ENCODE data around the gene NAALADL2. TPM values are rescaled to one million over a fixed set of nuclear protein-coding genes. Genes with fewer than 3 reads are reported as not detected.
"Not testable (repeated sequence)": the region's sequence is repeated elsewhere in the genome, so short reads cannot be mapped to it uniquely, and the experiment has no call there.

Gene NAALADL2
- polyA plus RNA-seq, 3 donors = not detected

DNA sequence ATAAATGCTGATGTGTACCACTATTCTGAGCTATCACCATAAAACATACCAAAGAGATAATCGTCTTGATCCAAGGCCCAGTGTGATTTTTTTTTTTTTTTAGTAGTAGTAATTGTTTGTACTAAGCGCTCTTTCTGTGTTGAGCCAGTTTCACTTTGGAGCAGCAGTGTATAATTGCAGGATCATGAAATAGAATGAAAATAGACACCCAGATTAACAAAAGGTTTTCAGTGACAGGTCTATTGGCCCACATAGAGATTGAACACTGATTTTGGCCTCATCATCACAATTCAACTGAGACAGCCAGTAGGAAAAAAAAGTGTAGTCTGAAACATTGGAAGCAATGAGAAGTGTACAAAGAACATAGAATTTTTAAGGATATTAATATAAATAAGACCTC, 749.8 kb downstream of the NAALADL2 start:
- peaks cover 0 to 9% (median under 1%) of the 10 kb centered on the region in 7 donors for H3K9me3 Mint-ChIP-seq
- TF ChIP-seq, protein P1, sequence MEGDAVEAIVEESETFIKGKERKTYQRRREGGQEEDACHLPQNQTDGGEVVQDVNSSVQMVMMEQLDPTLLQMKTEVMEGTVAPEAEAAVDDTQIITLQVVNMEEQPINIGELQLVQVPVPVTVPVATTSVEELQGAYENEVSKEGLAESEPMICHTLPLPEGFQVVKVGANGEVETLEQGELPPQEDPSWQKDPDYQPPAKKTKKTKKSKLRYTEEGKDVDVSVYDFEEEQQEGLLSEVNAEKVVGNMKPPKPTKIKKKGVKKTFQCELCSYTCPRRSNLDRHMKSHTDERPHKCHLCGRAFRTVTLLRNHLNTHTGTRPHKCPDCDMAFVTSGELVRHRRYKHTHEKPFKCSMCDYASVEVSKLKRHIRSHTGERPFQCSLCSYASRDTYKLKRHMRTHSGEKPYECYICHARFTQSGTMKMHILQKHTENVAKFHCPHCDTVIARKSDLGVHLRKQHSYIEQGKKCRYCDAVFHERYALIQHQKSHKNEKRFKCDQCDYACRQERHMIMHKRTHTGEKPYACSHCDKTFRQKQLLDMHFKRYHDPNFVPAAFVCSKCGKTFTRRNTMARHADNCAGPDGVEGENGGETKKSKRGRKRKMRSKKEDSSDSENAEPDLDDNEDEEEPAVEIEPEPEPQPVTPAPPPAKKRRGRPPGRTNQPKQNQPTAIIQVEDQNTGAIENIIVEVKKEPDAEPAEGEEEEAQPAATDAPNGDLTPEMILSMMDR (IDR thresholded peaks at IDR 0.05) = no peak
- H4K20me1 ChIP-seq (ENCODE audit: insufficient read depth, low read length) = no peaks in the 10 kb centered on the region
- H3K4me3 ChIP-seq (replicated peaks in 1 of 3; ENCODE audit: low read depth in 2 of 3, low read length in 3 of 3) = no peak overlapping the region
- H3K9me3 ChIP-seq (replicated peaks in 1 of 2; ENCODE audit: control insufficient read depth in 1 of 2, insufficient read depth in 1 of 2, low read length in 2 of 2) = peaks cover 0 to 6% of the 10 kb centered on the region in 2 donors
- no CpG with 5 or more reads among the region's 2 CpGs for whole genome bisulfite sequencing (ENCODE audit: insufficient coverage)
- no peak overlapping the region for H3K9ac ChIP-seq (ENCODE audit: insufficient read depth, low read length, poor library complexity, severe bottlenecking)
- H3K4me1 Mint-ChIP-seq = no peaks in the 10 kb centered on the region
- H3K79me2 ChIP-seq (ENCODE audit: insufficient read depth, low read length) = no peaks in the 10 kb centered on the region
- H3K27me3 ChIP-seq (ENCODE audit: control insufficient read depth in 2 of 2, insufficient read depth in 2 of 2, low read length in 2 of 2) = no peaks in the 10 kb centered on the region
- DNase-seq = no peak
- H2AFZ ChIP-seq (ENCODE audit: insufficient read depth, low read depth, low read length, poor library complexity, severe bottlenecking) = no peak overlapping the region
- H3K4me1 ChIP-seq (ENCODE audit: control insufficient read depth in 1 of 2, insufficient read depth in 2 of 2, low read length in 2 of 2) = no peaks in the 10 kb centered on the region
- no peaks in the 10 kb centered on the region for H3K36me3 Mint-ChIP-seq
- H3K27ac ChIP-seq (ENCODE audit: low read depth in 1 of 2, low read length in 2 of 2) = no peak overlapping the region
- H3K4me3 Mint-ChIP-seq = no peak overlapping the region
- no peaks in the 10 kb centered on the region for H3K36me3 ChIP-seq (replicated peaks in 1 of 2; ENCODE audit: control insufficient read depth in 1 of 2, insufficient read depth in 2 of 2, low read length in 2 of 2)
- no peak overlapping the region for H3K27ac Mint-ChIP-seq
- H3K4me2 ChIP-seq (replicated peaks; ENCODE audit: extremely low read depth, low read length, poor library complexity, severe bottlenecking) = no peak overlapping the region
- H3K27me3 Mint-ChIP-seq (ENCODE audit: low read depth in 3 of 3) = no peaks in the 10 kb centered on the region
- intact Hi-C loops (cut with micrococcal nuclease) = no loop called here

GRCh38 chr3:175612487-175613196, 753.5 kb downstream of the NAALADL2 start:
- TF ChIP-seq, protein P1 (IDR thresholded peaks at IDR 0.05) = no peak
- Histone ChIP-seq H3K9me3 (replicated peaks in 1 of 2; ENCODE audit: control insufficient read depth in 1 of 2, insufficient read depth in 1 of 2, low read length in 2 of 2) (peaks cover 0 to 14% of the 10 kb centered on the region in 2 donors), H3K4me2 (replicated peaks; ENCODE audit: extremely low read depth, low read length, poor library complexity, severe bottlenecking) (no peak overlapping the region), H3K79me2 (ENCODE audit: insufficient read depth, low read length) (no peaks in the 10 kb centered on the region), H3K4me1 (ENCODE audit: control insufficient read depth in 1 of 2, insufficient read depth in 2 of 2, low read length in 2 of 2) (no peaks in the 10 kb centered on the region), H2AFZ (ENCODE audit: insufficient read depth, low read depth, low read length, poor library complexity, severe bottlenecking) (no peak overlapping the region), H4K20me1 (ENCODE audit: insufficient read depth, low read length) (no peaks in the 10 kb centered on the region), H3K27me3 (ENCODE audit: control insufficient read depth in 2 of 2, insufficient read depth in 2 of 2, low read length in 2 of 2) (no peaks in the 10 kb centered on the region), H3K27ac (ENCODE audit: low read depth in 1 of 2, low read length in 2 of 2) (no peak overlapping the region), H3K9ac (ENCODE audit: insufficient read depth, low read length, poor library complexity, severe bottlenecking) (no peak overlapping the region), H3K36me3 (replicated peaks in 1 of 2; ENCODE audit: control insufficient read depth in 1 of 2, insufficient read depth in 2 of 2, low read length in 2 of 2) (no peaks in the 10 kb centered on the region), H3K4me3 (replicated peaks in 1 of 3; ENCODE audit: low read depth in 2 of 3, low read length in 3 of 3) (no peak overlapping the region)
- Mint-ChIP-seq H3K27ac (no peak overlapping the region), H3K27me3 (ENCODE audit: low read depth in 3 of 3) (no peaks in the 10 kb centered on the region), H3K4me1 (no peaks in the 10 kb centered on the region), H3K4me3 (no peak overlapping the region), H3K9me3 (peaks cover 2 to 8% (median 4%) of the 10 kb centered on the region in 7 donors), H3K36me3 (no peaks in the 10 kb centered on the region)
- WGBS (ENCODE audit: insufficient coverage) = 100% methylated on average over 1 of the region's 6 CpGs
- no peak for DNase-seq
- intact Hi-C loops (cut with micrococcal nuclease) = no loop called here

DNA sequence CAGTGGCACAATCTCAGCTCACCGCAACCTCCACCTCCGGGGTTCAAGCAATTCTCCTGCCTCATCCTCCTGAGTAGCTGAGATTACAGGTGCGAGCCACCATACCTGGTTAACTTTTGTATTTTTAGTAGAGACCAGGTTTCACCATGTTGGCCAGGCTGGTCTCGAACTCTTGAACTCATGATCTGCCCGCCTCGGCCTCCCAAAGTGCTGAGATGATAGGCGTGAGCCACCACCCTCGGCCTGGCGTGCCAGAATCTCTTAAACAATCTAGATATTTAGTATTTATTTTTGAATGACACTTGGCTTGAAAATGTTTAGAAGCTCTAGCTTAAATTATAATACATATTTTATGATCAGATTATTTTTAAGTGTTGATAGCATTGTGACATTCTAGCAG, 755.0 kb downstream of the NAALADL2 start:
- peaks cover 2 to 17% (median 3%) of the 10 kb centered on the region in 7 donors for H3K9me3 Mint-ChIP-seq
- H3K36me3 ChIP-seq (replicated peaks in 1 of 2; ENCODE audit: control insufficient read depth in 1 of 2, insufficient read depth in 2 of 2, low read length in 2 of 2); intact Hi-C loops (cut with micrococcal nuclease); H3K4me1 ChIP-seq (ENCODE audit: control insufficient read depth in 1 of 2, insufficient read depth in 2 of 2, low read length in 2 of 2); H3K4me3 Mint-ChIP-seq; H3K4me2 ChIP-seq (replicated peaks; ENCODE audit: extremely low read depth, low read length, poor library complexity, severe bottlenecking); DNase-seq; H3K4me3 ChIP-seq (replicated peaks in 1 of 3; ENCODE audit: low read depth in 2 of 3, low read length in 3 of 3); H4K20me1 ChIP-seq (ENCODE audit: insufficient read depth, low read length); H3K27me3 Mint-ChIP-seq (ENCODE audit: low read depth in 3 of 3); H3K79me2 ChIP-seq (ENCODE audit: insufficient read depth, low read length); H3K4me1 Mint-ChIP-seq; H3K27ac ChIP-seq (ENCODE audit: low read depth in 1 of 2, low read length in 2 of 2); H2AFZ ChIP-seq (ENCODE audit: insufficient read depth, low read depth, low read length, poor library complexity, severe bottlenecking); H3K9ac ChIP-seq (ENCODE audit: insufficient read depth, low read length, poor library complexity, severe bottlenecking); H3K27me3 ChIP-seq (ENCODE audit: control insufficient read depth in 2 of 2, insufficient read depth in 2 of 2, low read length in 2 of 2); H3K36me3 Mint-ChIP-seq; H3K27ac Mint-ChIP-seq: not testable (repeated sequence)
- H3K9me3 ChIP-seq (replicated peaks in 1 of 2; ENCODE audit: control insufficient read depth in 1 of 2, insufficient read depth in 1 of 2, low read length in 2 of 2) = peaks cover 9 to 25% of the 10 kb centered on the region in 2 donors
- 87% methylated on average over 3 of the region's 9 CpGs for WGBS (ENCODE audit: insufficient coverage)

All from CD14-positive monocyte (primary cell).